Gastroesophageal sphincter (tissue), 3 donors: Measurements from ENCODE around the gene ARID1B.

Experiments
- POLR2AphosphoS5 ChIP-seq: sonication (generic); formaldehyde crosslinking; IDR thresholded peaks from one replicate; pipeline ENCODE4 v1.6.1; 2017; ENCODE audit warnings: antibody characterized with exemption
- TF ChIP-seq, protein P1 (sequence below), 4 experiments: fragments of 200-600 bp in 2 of 4; fragments of 450-650 bp in 2 of 4; sonication (generic) in 1 of 4; IDR thresholded peaks; one replicate each; pipeline ENCODE4 v1.5.1; 2017 to 2019; ENCODE audit warnings: antibody characterized with exemption in 4 of 4, mild to moderate bottlenecking in 2 of 4, moderate library complexity in 2 of 4

GRCh38 chr6:156977527-156978291 lies 200.5 kb downstream of the ARID1B start:
- TF ChIP-seq, protein P1, sequence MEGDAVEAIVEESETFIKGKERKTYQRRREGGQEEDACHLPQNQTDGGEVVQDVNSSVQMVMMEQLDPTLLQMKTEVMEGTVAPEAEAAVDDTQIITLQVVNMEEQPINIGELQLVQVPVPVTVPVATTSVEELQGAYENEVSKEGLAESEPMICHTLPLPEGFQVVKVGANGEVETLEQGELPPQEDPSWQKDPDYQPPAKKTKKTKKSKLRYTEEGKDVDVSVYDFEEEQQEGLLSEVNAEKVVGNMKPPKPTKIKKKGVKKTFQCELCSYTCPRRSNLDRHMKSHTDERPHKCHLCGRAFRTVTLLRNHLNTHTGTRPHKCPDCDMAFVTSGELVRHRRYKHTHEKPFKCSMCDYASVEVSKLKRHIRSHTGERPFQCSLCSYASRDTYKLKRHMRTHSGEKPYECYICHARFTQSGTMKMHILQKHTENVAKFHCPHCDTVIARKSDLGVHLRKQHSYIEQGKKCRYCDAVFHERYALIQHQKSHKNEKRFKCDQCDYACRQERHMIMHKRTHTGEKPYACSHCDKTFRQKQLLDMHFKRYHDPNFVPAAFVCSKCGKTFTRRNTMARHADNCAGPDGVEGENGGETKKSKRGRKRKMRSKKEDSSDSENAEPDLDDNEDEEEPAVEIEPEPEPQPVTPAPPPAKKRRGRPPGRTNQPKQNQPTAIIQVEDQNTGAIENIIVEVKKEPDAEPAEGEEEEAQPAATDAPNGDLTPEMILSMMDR (IDR thresholded peaks at IDR 0.05) = no peak
- TF ChIP-seq POLR2AphosphoS5 = peak; percentile 51
